ENCODE measurements around the gene AHCYL1. TPM values are rescaled to one million over a fixed set of nuclear protein-coding genes. Genes with fewer than 3 reads are reported as not detected.

The AHCYL1 gene
- total and polyA plus RNA-seq, 2 of the 8 experiments (the other 6 are each of a cell fraction or from before 2014, with no cell fraction given) = 64.5 to 95.9 TPM

GRCh38 chr1:110060662-110061060, 76.1 kb downstream of the AHCYL1 start:
- Histone ChIP-seq H4K91ac (replicated peaks; ENCODE audit: insufficient read length, low read length) (no peak overlapping the region), H3K79me2 (ENCODE audit: control insufficient read depth in 1 of 2, insufficient read depth in 2 of 2, low read length in 2 of 2) (no peaks in the 10 kb centered on the region), H3K4ac (replicated peaks; ENCODE audit: insufficient read length, low read depth, low read length) (no peak overlapping the region), H3K4me3 (ENCODE audit: extremely low read depth in 1 of 4, insufficient read depth in 2 of 4, low read depth in 3 of 4, low read length in 4 of 4) (no peak overlapping the region), H3K23ac (ENCODE audit: insufficient read length) (no peak overlapping the region), H3K56ac (replicated peaks; ENCODE audit: insufficient read length, low read depth, low read length) (no peak overlapping the region), H3K14ac (ENCODE audit: insufficient read length) (no peak overlapping the region), H4K5ac (ENCODE audit: insufficient read length, low read depth, low read length) (no peak overlapping the region), H3K27ac (ENCODE audit: low read depth, low read length) (no peak overlapping the region), H3K9ac (replicated peaks in 1 of 4; ENCODE audit: extremely low read depth in 1 of 4, low read depth in 3 of 4, low read length in 3 of 4) (no peak overlapping the region), H3K4me1 (replicated peaks in 1 of 4; ENCODE audit: control insufficient read depth in 3 of 4, insufficient read depth in 4 of 4, low read length in 3 of 4) (no peaks in the 10 kb centered on the region), H3K23me2 (ENCODE audit: low read depth, low read length) (no peaks in the 10 kb centered on the region), H2AFZ (ENCODE audit: low read length) (no peak overlapping the region), H2AK5ac (ENCODE audit: low read depth, low read length) (no peak overlapping the region), H4K20me1 (replicated peaks in 1 of 2; ENCODE audit: control insufficient read depth in 1 of 2, insufficient read depth in 2 of 2, low read length in 2 of 2) (peaks cover 6 to 11% of the 10 kb centered on the region in 2 experiments), H3K18ac (ENCODE audit: extremely low read depth, low read length) (no peak overlapping the region), H2BK5ac (ENCODE audit: low read depth, low read length) (no peak overlapping the region), H3K9me3 (ENCODE audit: insufficient read depth in 2 of 2, low read depth in 1 of 2, low read length in 1 of 2) (no peaks in the 10 kb centered on the region), H4K8ac (ENCODE audit: extremely low read depth, insufficient read depth, low read length) (no peak overlapping the region), H2BK20ac (ENCODE audit: low read length) (no peak overlapping the region), H2BK120ac (replicated peaks; ENCODE audit: low read depth, low read length) (no peak overlapping the region), H2BK12ac (ENCODE audit: low read depth, low read length) (no peak overlapping the region), H3K79me1 (ENCODE audit: low read depth, low read length) (no peaks in the 10 kb centered on the region), H3K36me3 (ENCODE audit: control insufficient read depth in 2 of 4, insufficient read depth in 4 of 4, low read length in 3 of 4) (peaks cover 4 to 21% (median 15%) of the 10 kb centered on the region in 4 experiments), H2BK15ac (ENCODE audit: low read length) (no peak overlapping the region), H3K4me2 (ENCODE audit: insufficient read depth in 1 of 2, low read depth in 2 of 2, low read length in 2 of 2) (no peak overlapping the region), H3K27me3 (replicated peaks in 1 of 4; ENCODE audit: control insufficient read depth in 3 of 4, extremely low read depth in 1 of 4, insufficient read depth in 3 of 4, low read length in 3 of 4) (peaks cover 3 to 13% (median 8%) of the 10 kb centered on the region in 4 experiments)
- ChIA-PET POLR2A (ENCODE audit: partially characterized antibody) (interaction anchor here (0.7 to 1.7 kb wide), 5 partner anchors 8 to 31 kb away, joined by 3 to 6 read pairs (median 4); no protein-coding TSS in a partner anchor), CTCF (ENCODE audit: partially characterized antibody) (interaction anchor here (0.7 to 52.4 kb wide), 21 partner anchors 7 to 773 kb away, joined by 3 to 1450 read pairs (median 4); partner anchors contain the start of genes ALX3, STRIP1 and UBL4B)
- no peak for TF ChIP-seq BCL11A (IDR thresholded peaks at IDR 0.05; ENCODE audit: low read depth in 2 of 2, low read length in 2 of 2)
- TF ChIP-seq TCF12 (IDR thresholded peaks at IDR 0.05; ENCODE audit: low read depth, low read length) = no peak
- TF ChIP-seq KDM1A (IDR thresholded peaks at IDR 0.05; ENCODE audit: borderline replicate concordance, low read length) = no peak
- no peak for TF ChIP-seq EP300 (IDR thresholded peaks at IDR 0.05; ENCODE audit: borderline replicate concordance in 1 of 2, low read depth in 2 of 2, low read length in 2 of 2)
- no peak for TF ChIP-seq SIRT6 (IDR thresholded peaks at IDR 0.05; ENCODE audit: low read length)
- TF ChIP-seq CEBPB (IDR thresholded peaks at IDR 0.05; ENCODE audit: low read depth, low read length) = no peak
- no peak for TF ChIP-seq EZH2 (IDR thresholded peaks at IDR 0.05; ENCODE audit: low read depth, low read length, severe bottlenecking)
- TF ChIP-seq ATF2 (IDR thresholded peaks at IDR 0.05; ENCODE audit: low read length) = no peak
- TF ChIP-seq SIN3A (conservative IDR thresholded peaks at IDR 0.05 in 1 of 2, IDR thresholded peaks at IDR 0.05 in 1 of 2; ENCODE audit: low read depth in 1 of 2, low read length in 2 of 2) = no peak
- TF ChIP-seq RAD21 (IDR thresholded peaks at IDR 0.05 in 1 of 2, conservative IDR thresholded peaks at IDR 0.05 in 1 of 2; ENCODE audit: low read depth in 2 of 2, low read length in 2 of 2) = no peak
- DNase-seq (ENCODE audit: low read depth in 1 of 2, low spot score in 2 of 2) (no peak), FAIRE-seq (no peak)
- WGBS, 2 experiments (ENCODE audit: extremely low coverage in 1 of 2, insufficient coverage in 1 of 2, insufficient read length in 1 of 2, insufficient replicate concordance in 2 of 2, low coverage in 1 of 2, low lambda C conversion rate in 2 of 2, missing lambda C conversion rate in 1 of 2) = 90% methylated on average over 6 of the region's 7 CpGs; no CpG with 5 or more reads in 1 of the 2 experiments

Data from H1 (cell line).